AG04449 (cell line): ENCODE results near the gene LDLRAD3.
"Not testable (repeated sequence)": the region's sequence is repeated elsewhere in the genome, so short reads cannot be mapped to it uniquely, and the experiment has no call there.

Experiments
- CTCF ChIA-PET: fragments of 350-600 bp; formaldehyde crosslinking; extraction: SDS; loops from one replicate; lab custom pipeline; 2021; ENCODE audit warnings: antibody characterized with exemption; lab: Yijun Ruan, JAX
- POLR2A ChIA-PET: fragments of 400-600, 350-600 bp; formaldehyde crosslinking; extraction: SDS; loops from one replicate; lab custom pipeline; 2020; ENCODE audit warnings: antibody characterized with exemption, inconsistent platforms; lab: Yijun Ruan, JAX
- DNase-seq: peaks from one replicate; pipeline ENCODE4 v3.0.0-alpha.2; 2010; ENCODE audit warnings: low read depth, low spot score
- H3K4me3 ChIP-seq: 2 replicates; pipeline ENCODE4 v1.5.1; 2011; ENCODE audit warnings: low read depth, mild to moderate bottlenecking, control low read depth, low read length
- CTCF ChIP-seq: IDR thresholded peaks from one replicate; pipeline ENCODE4 v1.5.1; 2011; ENCODE audit warnings: mild to moderate bottlenecking, moderate library complexity, low read length, control low read depth, inconsistent platforms; ENCODE audit not compliant: insufficient read depth; ENCODE audit errors: missing control alignments

The LDLRAD3 gene

GRCh38 chr11:36012455-36012854 is 68.6 kb downstream of the LDLRAD3 start:
- ChIA-PET POLR2A (no interaction called here), CTCF (interaction anchor here (0.7 kb wide), 1 partner anchor 12 kb away, joined by 3 read pairs; no protein-coding TSS in a partner anchor)
- DNase-seq: no peak
- no peak overlapping the region for H3K4me3 ChIP-seq
- TF ChIP-seq CTCF: no peak

GRCh38 chr11:36012979-36013378 is 69.1 kb downstream of the LDLRAD3 start:
- TF ChIP-seq CTCF: no peak
- ChIA-PET POLR2A (no interaction called here), CTCF (interaction anchor here (0.7 kb wide), 1 partner anchor 11 kb away, joined by 3 read pairs; no protein-coding TSS in a partner anchor)
- DNase-seq: no peak
- H3K4me3 ChIP-seq: no peak overlapping the region

- H3K4me3 ChIP-seq, DNase-seq, POLR2A ChIA-PET: not testable (repeated sequence)
- CTCF ChIA-PET: interaction anchor here (0.7 kb wide), 1 partner anchor 11 kb away, joined by 3 read pairs; no protein-coding TSS in a partner anchor
Observed at GRCh38 chr11:36013446-36013845, 69.6 kb downstream of the LDLRAD3 start.

- ChIA-PET POLR2A (no interaction called here), CTCF (interaction anchor here (1.1 kb wide), 1 partner anchor 116 kb away, joined by 3 read pairs; no protein-coding TSS in a partner anchor)
- TF ChIP-seq CTCF: no peak
- no peak overlapping the region for H3K4me3 ChIP-seq
- DNase-seq: no peak
Observed at GRCh38 chr11:36013950-36014897, 70.4 kb downstream of the LDLRAD3 start.

- no peak for TF ChIP-seq CTCF
- CTCF ChIA-PET: interaction anchor here (1.1 to 1.2 kb wide), 2 partner anchors 115 to 249 kb away, joined by 3 read pairs; no protein-coding TSS in a partner anchor
Observed at GRCh38 chr11:36014898-36015665, 71.2 kb downstream of the LDLRAD3 start.

GRCh38 chr11:36015799-36016198 is 71.9 kb downstream of the LDLRAD3 start:
- ChIA-PET CTCF (interaction anchor here (1.2 kb wide), 1 partner anchor 248 kb away, joined by 3 read pairs; no protein-coding TSS in a partner anchor), POLR2A (no interaction called here)
- no peak overlapping the region for H3K4me3 ChIP-seq
- no peak for TF ChIP-seq CTCF
- no peak for DNase-seq

More at GRCh38 chr11:36014898-36015665, 71.2 kb downstream of the LDLRAD3 start:
- H3K4me3 ChIP-seq: no peak overlapping the region
- POLR2A ChIA-PET: no interaction called here
- DNase-seq: no peak
